ENCODE results near the gene ATXN2L.

Gene ATXN2L

GRCh38 chr16:28834349-28834748, 11.6 kb downstream of the ATXN2L start:
- TF ChIP-seq SIN3A (IDR thresholded peaks at IDR 0.05; ENCODE audit: borderline replicate concordance, insufficient read depth, low read length) (no peak), FOXP2 (optimal IDR thresholded peaks at IDR 0.05; ENCODE audit: borderline replicate concordance, extremely low read depth, extremely low read length, insufficient read depth) (no peak), TAF1 (IDR thresholded peaks at IDR 0.05; ENCODE audit: borderline replicate concordance, insufficient read depth, low read length) (no peak), POLR2AphosphoS5 (IDR thresholded peaks at IDR 0.05; ENCODE audit: low read depth, low read length) (no peak; the same call in 1 of the 2 replicates)
- TF ChIP-seq, protein P1, sequence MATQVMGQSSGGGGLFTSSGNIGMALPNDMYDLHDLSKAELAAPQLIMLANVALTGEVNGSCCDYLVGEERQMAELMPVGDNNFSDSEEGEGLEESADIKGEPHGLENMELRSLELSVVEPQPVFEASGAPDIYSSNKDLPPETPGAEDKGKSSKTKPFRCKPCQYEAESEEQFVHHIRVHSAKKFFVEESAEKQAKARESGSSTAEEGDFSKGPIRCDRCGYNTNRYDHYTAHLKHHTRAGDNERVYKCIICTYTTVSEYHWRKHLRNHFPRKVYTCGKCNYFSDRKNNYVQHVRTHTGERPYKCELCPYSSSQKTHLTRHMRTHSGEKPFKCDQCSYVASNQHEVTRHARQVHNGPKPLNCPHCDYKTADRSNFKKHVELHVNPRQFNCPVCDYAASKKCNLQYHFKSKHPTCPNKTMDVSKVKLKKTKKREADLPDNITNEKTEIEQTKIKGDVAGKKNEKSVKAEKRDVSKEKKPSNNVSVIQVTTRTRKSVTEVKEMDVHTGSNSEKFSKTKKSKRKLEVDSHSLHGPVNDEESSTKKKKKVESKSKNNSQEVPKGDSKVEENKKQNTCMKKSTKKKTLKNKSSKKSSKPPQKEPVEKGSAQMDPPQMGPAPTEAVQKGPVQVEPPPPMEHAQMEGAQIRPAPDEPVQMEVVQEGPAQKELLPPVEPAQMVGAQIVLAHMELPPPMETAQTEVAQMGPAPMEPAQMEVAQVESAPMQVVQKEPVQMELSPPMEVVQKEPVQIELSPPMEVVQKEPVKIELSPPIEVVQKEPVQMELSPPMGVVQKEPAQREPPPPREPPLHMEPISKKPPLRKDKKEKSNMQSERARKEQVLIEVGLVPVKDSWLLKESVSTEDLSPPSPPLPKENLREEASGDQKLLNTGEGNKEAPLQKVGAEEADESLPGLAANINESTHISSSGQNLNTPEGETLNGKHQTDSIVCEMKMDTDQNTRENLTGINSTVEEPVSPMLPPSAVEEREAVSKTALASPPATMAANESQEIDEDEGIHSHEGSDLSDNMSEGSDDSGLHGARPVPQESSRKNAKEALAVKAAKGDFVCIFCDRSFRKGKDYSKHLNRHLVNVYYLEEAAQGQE (IDR thresholded peaks at IDR 0.05; ENCODE audit: insufficient read depth in 1 of 2, low read depth in 2 of 2, low read length in 2 of 2) = no peak

DNA sequence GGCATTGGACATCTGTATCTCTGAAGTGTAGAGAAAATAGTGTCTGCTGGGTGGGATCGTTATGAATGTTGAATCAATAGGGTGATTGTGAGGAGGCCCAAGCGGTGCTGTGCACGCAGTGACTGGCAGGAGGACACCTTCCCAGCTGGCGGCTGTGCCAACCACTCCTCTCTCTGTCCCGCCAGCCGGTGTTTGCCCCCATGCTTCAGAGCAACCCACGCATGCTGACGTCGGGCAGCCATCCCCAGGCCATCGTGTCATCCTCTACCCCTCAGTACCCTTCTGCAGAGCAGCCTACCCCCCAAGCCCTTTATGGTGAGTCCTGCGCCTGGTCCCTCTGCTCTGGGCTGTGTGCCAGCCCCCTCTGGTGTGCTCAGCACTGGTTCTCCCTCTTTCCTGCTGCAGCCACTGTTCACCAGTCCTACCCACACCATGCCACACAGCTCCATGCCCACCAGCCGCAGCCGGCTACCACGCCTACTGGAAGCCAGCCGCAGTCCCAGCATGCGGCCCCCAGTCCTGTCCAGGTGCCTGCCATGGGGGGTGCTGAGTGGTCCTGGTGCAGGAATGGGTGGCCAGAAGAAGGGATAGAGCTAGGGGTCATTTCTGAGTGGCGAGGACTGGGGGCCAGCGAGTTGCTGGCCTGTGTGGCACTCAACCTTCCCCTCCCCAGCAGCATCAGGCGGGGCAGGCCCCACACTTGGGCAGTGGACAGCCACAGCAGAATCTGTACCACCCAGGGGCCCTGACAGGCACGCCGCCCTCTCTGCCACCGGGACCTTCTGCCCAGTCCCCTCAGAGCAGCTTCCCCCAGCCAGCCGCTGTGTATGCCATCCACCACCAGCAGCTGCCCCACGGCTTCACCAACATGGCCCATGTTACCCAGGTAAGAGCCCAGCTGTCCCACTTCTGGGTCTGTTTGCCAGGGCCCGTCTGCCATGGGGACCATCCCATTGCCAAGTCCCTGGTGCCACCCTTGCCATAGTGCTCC, 12.4 kb downstream of the ATXN2L start:
- TF ChIP-seq TAF1 (IDR thresholded peaks at IDR 0.05; ENCODE audit: borderline replicate concordance, insufficient read depth, low read length) (no peak), POLR2AphosphoS5 (IDR thresholded peaks at IDR 0.05; ENCODE audit: low read depth, low read length) (no peak), SIN3A (IDR thresholded peaks at IDR 0.05; ENCODE audit: borderline replicate concordance, insufficient read depth, low read length) (no peak), FOXP2 (optimal IDR thresholded peaks at IDR 0.05; ENCODE audit: borderline replicate concordance, extremely low read depth, extremely low read length, insufficient read depth) (no peak)
- TF ChIP-seq, protein P1 (IDR thresholded peaks at IDR 0.05; ENCODE audit: insufficient read depth in 1 of 2, low read depth in 2 of 2, low read length in 2 of 2) = no peak

- no peak for TF ChIP-seq SIN3A (IDR thresholded peaks at IDR 0.05; ENCODE audit: borderline replicate concordance, insufficient read depth, low read length)
- no peak for TF ChIP-seq TAF1 (IDR thresholded peaks at IDR 0.05; ENCODE audit: borderline replicate concordance, insufficient read depth, low read length)
- no peak for TF ChIP-seq FOXP2 (optimal IDR thresholded peaks at IDR 0.05; ENCODE audit: borderline replicate concordance, extremely low read depth, extremely low read length, insufficient read depth)
- no peak for TF ChIP-seq POLR2AphosphoS5 (IDR thresholded peaks at IDR 0.05; ENCODE audit: low read depth, low read length)
- TF ChIP-seq, protein P1 (IDR thresholded peaks at IDR 0.05; ENCODE audit: insufficient read depth in 1 of 2, low read depth in 2 of 2, low read length in 2 of 2) = no peak
Measured at GRCh38 chr16:28835864-28836760, 13.3 kb downstream of the ATXN2L start.

DNA sequence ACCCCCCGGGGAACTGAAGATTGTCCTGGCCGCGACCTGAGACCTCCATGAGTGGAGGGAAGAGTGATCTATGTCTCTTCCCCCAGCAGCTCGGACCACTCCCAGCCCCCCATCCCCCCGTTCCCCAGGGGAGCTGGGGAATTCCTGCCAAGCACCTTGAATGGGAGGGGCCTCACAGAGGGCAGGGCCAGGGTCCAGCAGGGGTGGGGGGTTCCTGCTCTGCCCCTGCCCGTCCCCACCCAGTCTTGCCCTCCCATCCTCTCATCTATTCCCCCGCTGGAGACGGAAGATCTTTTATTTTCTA, 13.9 kb downstream of the ATXN2L start:
- TF ChIP-seq, protein P1 (IDR thresholded peaks at IDR 0.05; ENCODE audit: insufficient read depth in 1 of 2, low read depth in 2 of 2, low read length in 2 of 2) = no peak
- TF ChIP-seq POLR2AphosphoS5 (IDR thresholded peaks at IDR 0.05; ENCODE audit: low read depth, low read length) (no peak), SIN3A (IDR thresholded peaks at IDR 0.05; ENCODE audit: borderline replicate concordance, insufficient read depth, low read length) (no peak), FOXP2 (optimal IDR thresholded peaks at IDR 0.05; ENCODE audit: borderline replicate concordance, extremely low read depth, extremely low read length, insufficient read depth) (no peak), TAF1 (IDR thresholded peaks at IDR 0.05; ENCODE audit: borderline replicate concordance, insufficient read depth, low read length) (no peak)
